Embryonic facial prominence (tissue), 1 donor: ENCODE measurements around the gene OR6Y1.

Experiments used
- DNase-seq: peaks from one replicate; pipeline ENCODE4 v3.0.0-alpha.2; 2016; ENCODE audit errors: extremely low spot score

Gene OR6Y1

GRCh38 chr1:158506369-158506987 is 47.7 kb downstream of the OR6Y1 start:
- no peak for DNase-seq

GRCh38 chr1:158496374-158496773 is 57.8 kb downstream of the OR6Y1 start:
- no peak for DNase-seq

GRCh38 chr1:158494796-158495195 is 59.4 kb downstream of the OR6Y1 start:
- DNase-seq: no peak
